GM12878 (cell line): ENCODE data around the gene FSIP1. TPM values are rescaled to one million over a fixed set of nuclear protein-coding genes. Genes with fewer than 3 reads are reported as not detected.

ENCODE experiments used
- ATAC-seq: fragments of 200-7000 bp; cut with Tn5 transposase; 3 replicates; pipeline ENCODE4 v1.9.1; 2020; ENCODE audit warnings: mild to moderate bottlenecking, moderate library complexity
- BruUV-seq: library from RNA; stranded (reverse); fragments of 400-500 nt; replicated peaks from 2 replicates; lab custom pipeline; 2021; lab: Mats Ljungman, UMichigan
- CTCF ChIA-PET: fragments of 300-600 bp; sonication (Branson Sonifier 250); formaldehyde crosslinking; extraction: SDS; loops from one replicate; lab custom pipeline; 2021; ENCODE audit warnings: inconsistent platforms; lab: Yijun Ruan, JAX
- POLR2A ChIA-PET: fragments of 350-600 bp; formaldehyde crosslinking; extraction: SDS; loops from one replicate; lab custom pipeline; 2021; ENCODE audit warnings: inconsistent platforms; lab: Charles Lee
- RAD21 ChIA-PET: fragments of 300-600 bp; sonication (Branson Sonifier 250); formaldehyde crosslinking; loops from one replicate; lab custom pipeline; 2023; ENCODE audit warnings: antibody characterized with exemption; ENCODE audit not compliant: unreplicated experiment; lab: Charles Lee
- SMC1A ChIA-PET: fragments of 300-600 bp; sonication (Branson Sonifier 250); formaldehyde crosslinking; loops from one replicate; lab custom pipeline; 2023; ENCODE audit not compliant: unreplicated experiment, uncharacterized antibody; lab: Charles Lee
- DNase-seq: peaks from one replicate; pipeline ENCODE4 v3.0.0-alpha.2; 2011; ENCODE audit warnings: low read depth, low spot score
- FAIRE-seq: peaks from 3 replicates; lab custom pipeline; 2011; peaks lifted over from hg19 to GRCh38; lab: Jason Lieb, UNC
- H2AFZ ChIP-seq: 2 replicates; pipeline ENCODE4 v1.6.0; 2011; ENCODE audit warnings: low read depth, low read length, control low read depth; ENCODE audit not compliant: control insufficient read depth
- H3K27ac ChIP-seq: 2 replicates; pipeline ENCODE4 v1.5.1; 2011; ENCODE audit warnings: control low read depth; ENCODE audit not compliant: control insufficient read depth, insufficient read depth
- H3K27me3 ChIP-seq, 2 experiments: replicated peaks in 1 of 2; 2 replicates each; pipeline versions ENCODE4 v1.6.0 to v1.6.1; 2011; ENCODE audit warnings: low read length in 1 of 2; ENCODE audit not compliant: control insufficient read depth in 2 of 2, insufficient read depth in 2 of 2
- H3K36me3 ChIP-seq, 2 experiments: 2 replicates each; pipeline ENCODE4 v1.5.1; 2011; ENCODE audit warnings: low read length in 1 of 2; ENCODE audit not compliant: control insufficient read depth in 2 of 2, insufficient read depth in 2 of 2
- H3K4me1 ChIP-seq: 2 replicates; pipeline ENCODE4 v1.6.1; 2011; ENCODE audit warnings: mild to moderate bottlenecking, low read length, moderate library complexity, mixed read lengths; ENCODE audit not compliant: control insufficient read depth, insufficient read depth
- H3K4me2 ChIP-seq: 2 replicates; pipeline ENCODE4 v1.6.0; 2011; ENCODE audit warnings: control low read depth; ENCODE audit not compliant: control insufficient read depth, insufficient read depth
- H3K4me3 ChIP-seq: fragments of 200-600 bp; sonication (generic); 2 replicates; pipeline ENCODE4 v1.5.1; 2016
- H3K79me2 ChIP-seq: 2 replicates; pipeline ENCODE4 v1.6.0; 2011; ENCODE audit warnings: low read length; ENCODE audit not compliant: control insufficient read depth, insufficient read depth
- H3K9ac ChIP-seq: 2 replicates; pipeline ENCODE4 v1.8.0; 2011; ENCODE audit warnings: low read length, control low read depth, mixed read lengths; ENCODE audit not compliant: control insufficient read depth, insufficient read depth
- H3K9me3 ChIP-seq: replicated peaks from 3 replicates; pipeline ENCODE4 v1.5.1; 2011; ENCODE audit warnings: mild to moderate bottlenecking, low read length; ENCODE audit not compliant: control insufficient read depth, insufficient read depth
- H4K20me1 ChIP-seq: 2 replicates; pipeline ENCODE4 v1.6.0; 2011; ENCODE audit not compliant: control insufficient read depth, insufficient read depth
- BCL11A ChIP-seq: IDR thresholded peaks from 2 replicates; pipeline ENCODE4 v1.6.1; 2011; ENCODE audit warnings: low read depth, low read length
- CBX5 ChIP-seq: sonication (generic); IDR thresholded peaks from 2 replicates; pipeline ENCODE4 v1.6.1; 2016; ENCODE audit warnings: low read depth, moderate library complexity, mild to moderate bottlenecking, inconsistent platforms
- CHD1 ChIP-seq: IDR thresholded peaks from 2 replicates; pipeline ENCODE4 v1.6.1; 2012; ENCODE audit warnings: low read depth, low read length, improper control_type of control experiment
- FOS ChIP-seq: IDR thresholded peaks from 3 replicates; pipeline ENCODE4 v1.6.1; 2011; ENCODE audit warnings: borderline replicate concordance; ENCODE audit not compliant: insufficient read length; ENCODE audit errors: extremely low read depth
- MEF2A ChIP-seq: IDR thresholded peaks from 2 replicates; pipeline ENCODE4 v1.6.1; 2011; ENCODE audit warnings: low read depth, mild to moderate bottlenecking, low read length, moderate library complexity; ENCODE audit not compliant: insufficient read depth
- MEF2B ChIP-seq: fragments of 450-650 bp; IDR thresholded peaks from 2 replicates; pipeline ENCODE4 v1.6.1; 2018; ENCODE audit warnings: mild to moderate bottlenecking, moderate library complexity; ENCODE audit not compliant: partially characterized antibody, poor library complexity, severe bottlenecking
- NR2C2 ChIP-seq: IDR thresholded peaks from 2 replicates; pipeline ENCODE4 v1.6.1; 2011; ENCODE audit warnings: borderline replicate concordance, low read depth; ENCODE audit not compliant: control insufficient read depth, insufficient read length
- NRF1 ChIP-seq: conservative IDR thresholded peaks from 2 replicates; pipeline ENCODE4 v1.6.1; 2011; ENCODE audit warnings: mild to moderate bottlenecking, low read depth, low read length, improper control_type of control experiment
- SREBF1 ChIP-seq: IDR thresholded peaks from 2 replicates; pipeline ENCODE4 v1.6.1; 2012; ENCODE audit warnings: mild to moderate bottlenecking, low read length
- TCF3 ChIP-seq: IDR thresholded peaks from 2 replicates; pipeline ENCODE4 v1.6.1; 2012; ENCODE audit warnings: low read depth, mild to moderate bottlenecking, low read length, borderline replicate concordance; ENCODE audit not compliant: insufficient read depth
- TCF7 ChIP-seq: IDR thresholded peaks from 2 replicates; pipeline ENCODE4 v1.6.1; 2014; ENCODE audit warnings: antibody characterized with exemption, borderline replicate concordance
- ZNF622 ChIP-seq: fragments of 450-650 bp; IDR thresholded peaks from 2 replicates; pipeline ENCODE4 v1.6.1; 2017; ENCODE audit warnings: mild to moderate bottlenecking, inconsistent platforms
- ZZZ3 ChIP-seq: IDR thresholded peaks from 2 replicates; pipeline ENCODE4 v1.6.1; 2011; ENCODE audit warnings: low read depth; ENCODE audit not compliant: control insufficient read depth, insufficient read length
- WGBS: methylation state at CpG from one replicate; pipeline ENCODE4 v1.1.6; 2016; ENCODE audit warnings: low lambda C conversion rate; ENCODE audit not compliant: insufficient replicate concordance, insufficient coverage; ENCODE audit errors: missing lambda C conversion rate; 5-methylcytosine and 5-hydroxymethylcytosine counted together
- in situ Hi-C: fragments of 300-500 bp; cut with MboI; formaldehyde crosslinking; loops from 9 replicates; pipeline ENCODE4 v1.14.3; 2018; ENCODE audit warnings: mixed read lengths
- intact Hi-C: fragments of 100-400 bp; cut with micrococcal nuclease; formaldehyde crosslinking; loops from one replicate; pipeline ENCODE4 v1.14.2; 2022; ENCODE audit not compliant: unreplicated experiment
- polyA plus RNA-seq, 11 experiments: library from polyadenylated mRNA; depleted of rRNA in 4 of 11; unstranded in 6 of 11; stranded (reverse) in 5 of 11; fragments of >200 nt; fragmentation: Nextera tagmentation in 4 of 11; fragmentation: Illumina TruSeq in 1 of 11; extraction: Ambion mirVana in 4 of 11; extraction: Trizol in 1 of 11; gene quantifications; 1 replicate in 1 of 11; 2 replicates in 10 of 11; pipeline versions ENCODE4 v1.2.1 to v1.2.3, GENCODE V29; 2011 to 2016; ENCODE audit warnings: inconsistent platforms in 2 of 11, missing spikeins in 2 of 11, low read depth in 1 of 11
- total RNA-seq, 4 experiments: library from RNA; depleted of rRNA in 3 of 4; stranded (reverse); fragments of >200 nt in 3 of 4; fragmentation: Illumina TruSeq in 1 of 4; extraction: Trizol in 1 of 4; gene quantifications; 2 replicates each; pipeline versions ENCODE4 v1.2.1 to v1.2.3, GENCODE V29; 2013 to 2021
- TF ChIP-seq, protein P1 (sequence below), 3 experiments: IDR thresholded peaks in 2 of 3; conservative IDR thresholded peaks in 1 of 3; 2 replicates each; pipeline ENCODE4 v1.5.1; 2011; ENCODE audit warnings: low read depth in 3 of 3, low read length in 3 of 3, mild to moderate bottlenecking in 3 of 3, control low read depth in 2 of 3, moderate library complexity in 2 of 3, inconsistent platforms in 1 of 3, mixed read lengths in 1 of 3; ENCODE audit not compliant: control insufficient read depth in 2 of 3, insufficient read depth in 1 of 3; ENCODE audit errors: extremely low read depth in 1 of 3
- TF ChIP-seq, protein P2 (sequence below): fragments of 450-650 bp; IDR thresholded peaks from 2 replicates; pipeline ENCODE4 v1.6.1; 2017; ENCODE audit warnings: antibody characterized with exemption, mild to moderate bottlenecking, moderate library complexity

FSIP1 gene
- total and polyA plus RNA-seq, 10 of the 15 experiments (the other 5 are each of a cell fraction or from before 2014, with no cell fraction given): 0.15 to 0.67 (median 0.35) TPM

DNA sequence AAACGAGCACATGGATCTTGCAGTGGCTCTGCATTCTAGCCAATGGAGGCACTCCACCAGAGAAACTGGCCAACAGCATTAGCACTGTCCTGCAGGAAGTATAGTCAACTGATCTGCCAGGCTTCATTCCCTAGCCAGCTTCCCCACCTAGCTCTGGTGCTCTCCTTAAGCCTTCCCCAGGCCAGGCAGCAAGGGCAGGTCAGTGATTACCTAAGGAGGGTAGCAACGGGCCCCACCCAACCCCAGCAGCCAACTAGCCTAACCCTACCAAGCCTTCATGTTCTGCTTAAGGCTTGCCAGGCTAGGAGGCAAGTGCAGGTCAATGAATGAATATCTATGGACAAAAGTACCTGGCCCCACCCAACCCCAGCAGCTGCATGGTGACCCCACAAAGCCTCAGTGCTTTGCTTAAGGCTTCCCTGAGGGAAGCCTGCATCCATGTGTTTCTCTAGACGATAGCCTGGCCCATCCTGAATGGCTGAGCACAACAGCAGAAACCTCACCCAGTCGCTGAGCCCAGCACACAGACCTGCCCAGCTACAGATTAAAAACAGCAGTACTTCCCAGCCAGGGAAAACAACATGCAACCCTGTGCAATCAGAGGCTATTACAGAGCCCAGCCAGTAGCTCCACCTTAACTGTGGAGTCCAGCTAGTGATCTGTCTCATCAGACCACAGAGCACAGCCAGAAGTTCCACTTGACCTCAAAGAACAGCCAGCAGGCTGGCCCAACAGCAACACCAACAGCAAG, 173.3 kb downstream of the FSIP1 start (continued):
- TF ChIP-seq, protein P1, sequence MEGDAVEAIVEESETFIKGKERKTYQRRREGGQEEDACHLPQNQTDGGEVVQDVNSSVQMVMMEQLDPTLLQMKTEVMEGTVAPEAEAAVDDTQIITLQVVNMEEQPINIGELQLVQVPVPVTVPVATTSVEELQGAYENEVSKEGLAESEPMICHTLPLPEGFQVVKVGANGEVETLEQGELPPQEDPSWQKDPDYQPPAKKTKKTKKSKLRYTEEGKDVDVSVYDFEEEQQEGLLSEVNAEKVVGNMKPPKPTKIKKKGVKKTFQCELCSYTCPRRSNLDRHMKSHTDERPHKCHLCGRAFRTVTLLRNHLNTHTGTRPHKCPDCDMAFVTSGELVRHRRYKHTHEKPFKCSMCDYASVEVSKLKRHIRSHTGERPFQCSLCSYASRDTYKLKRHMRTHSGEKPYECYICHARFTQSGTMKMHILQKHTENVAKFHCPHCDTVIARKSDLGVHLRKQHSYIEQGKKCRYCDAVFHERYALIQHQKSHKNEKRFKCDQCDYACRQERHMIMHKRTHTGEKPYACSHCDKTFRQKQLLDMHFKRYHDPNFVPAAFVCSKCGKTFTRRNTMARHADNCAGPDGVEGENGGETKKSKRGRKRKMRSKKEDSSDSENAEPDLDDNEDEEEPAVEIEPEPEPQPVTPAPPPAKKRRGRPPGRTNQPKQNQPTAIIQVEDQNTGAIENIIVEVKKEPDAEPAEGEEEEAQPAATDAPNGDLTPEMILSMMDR (IDR thresholded peaks at IDR 0.05 in 2 of 3, conservative IDR thresholded peaks at IDR 0.05 in 1 of 3; ENCODE audit: control insufficient read depth in 2 of 3, extremely low read depth in 1 of 3, insufficient read depth in 1 of 3, low read depth in 3 of 3, low read length in 3 of 3): no peak
- TF ChIP-seq TCF7: no peak
- no peak for TF ChIP-seq NR2C2
- no peak for TF ChIP-seq FOS

DNA sequence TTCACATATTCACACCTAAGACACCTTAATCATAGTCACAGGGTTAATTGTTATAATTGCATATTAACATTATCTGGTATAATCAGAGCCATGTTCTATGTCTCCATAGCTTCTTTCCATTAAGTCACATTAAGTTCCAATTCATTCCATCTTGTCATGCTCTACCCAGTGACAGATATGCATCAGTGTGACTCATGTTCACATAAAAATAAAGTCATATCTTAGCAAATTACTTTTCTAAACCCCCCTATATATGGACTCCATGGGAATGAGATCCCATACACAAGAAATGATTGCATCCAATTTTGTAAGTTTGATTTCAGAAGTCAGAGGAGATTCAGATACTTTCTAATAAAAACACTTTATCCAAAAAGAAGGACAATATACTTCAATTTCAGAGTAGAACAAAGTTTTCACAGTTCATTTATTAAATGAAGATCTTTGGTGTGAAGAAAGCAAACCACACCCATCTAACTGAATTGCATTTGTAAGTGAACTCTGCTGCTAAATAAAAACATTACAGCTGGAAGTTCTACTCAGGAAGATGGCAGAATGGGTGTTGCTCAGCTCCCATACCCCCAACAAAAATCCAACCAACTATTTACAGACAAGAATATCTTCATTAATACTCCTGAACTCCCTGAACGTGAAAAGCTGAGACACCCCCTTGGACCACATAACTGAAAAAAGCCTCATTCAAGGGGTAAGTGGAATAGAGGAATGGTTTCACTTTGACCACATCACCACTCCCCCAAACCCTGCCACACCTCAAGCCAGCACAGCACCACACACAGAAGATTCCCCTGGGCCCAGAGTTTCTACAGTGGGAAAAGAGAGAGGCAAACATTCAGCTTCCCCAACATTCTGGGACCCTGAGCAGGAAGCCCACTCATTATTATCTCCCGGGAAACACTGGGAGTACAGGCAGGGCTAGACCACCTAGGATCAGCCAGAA, 174.2 kb downstream of the FSIP1 start:
- intact Hi-C loops: no loop called here
- Histone ChIP-seq H3K27me3 (peaks cover 0 to 2% of the 10 kb centered on the region in 2 experiments; a peak in 1 of 4 replicates), H3K4me2 (no peak overlapping the region), H3K4me1 (no peaks in the 10 kb centered on the region), H4K20me1 (no peaks in the 10 kb centered on the region), H3K79me2 (no peaks in the 10 kb centered on the region), H3K9me3 (peaks cover 5% of the 10 kb centered on the region; the same call in 2 of the 3 replicates), H3K9ac (no peak overlapping the region), H2AFZ (no peak overlapping the region), H3K4me3 (no peak overlapping the region), H3K36me3 (no peaks in the 10 kb centered on the region), H3K27ac (no peak overlapping the region)
- in situ Hi-C loops: no loop called here
- ChIA-PET RAD21 (interaction anchor here (1.5 kb wide), 1 partner anchor 148 kb away, joined by 3 read pairs; no protein-coding TSS in a partner anchor), SMC1A (interaction anchor here (0.9 to 4.4 kb wide), 4 partner anchors 9 to 148 kb away, joined by 3 to 32 read pairs (median 6); no protein-coding TSS in a partner anchor), POLR2A (no interaction called here), CTCF (interaction anchor here (0.8 to 3.7 kb wide), 4 partner anchors 10 to 149 kb away, joined by 3 to 18 read pairs (median 4); no protein-coding TSS in a partner anchor)
- no peak for ATAC-seq
- no TSS peak for BruUV-seq
- 44% methylated on average over 2 of the region's 2 CpGs for WGBS
- no peak for FAIRE-seq
- DNase-seq: no peak
- TF ChIP-seq CHD1 (no peak), SREBF1 (no peak), NRF1 (no peak), ZZZ3 (no peak), MEF2A (no peak), MEF2B (no peak), BCL11A (no peak), CBX5 (no peak), ZNF622 (no peak), TCF3 (no peak)
- TF ChIP-seq, protein P2, sequence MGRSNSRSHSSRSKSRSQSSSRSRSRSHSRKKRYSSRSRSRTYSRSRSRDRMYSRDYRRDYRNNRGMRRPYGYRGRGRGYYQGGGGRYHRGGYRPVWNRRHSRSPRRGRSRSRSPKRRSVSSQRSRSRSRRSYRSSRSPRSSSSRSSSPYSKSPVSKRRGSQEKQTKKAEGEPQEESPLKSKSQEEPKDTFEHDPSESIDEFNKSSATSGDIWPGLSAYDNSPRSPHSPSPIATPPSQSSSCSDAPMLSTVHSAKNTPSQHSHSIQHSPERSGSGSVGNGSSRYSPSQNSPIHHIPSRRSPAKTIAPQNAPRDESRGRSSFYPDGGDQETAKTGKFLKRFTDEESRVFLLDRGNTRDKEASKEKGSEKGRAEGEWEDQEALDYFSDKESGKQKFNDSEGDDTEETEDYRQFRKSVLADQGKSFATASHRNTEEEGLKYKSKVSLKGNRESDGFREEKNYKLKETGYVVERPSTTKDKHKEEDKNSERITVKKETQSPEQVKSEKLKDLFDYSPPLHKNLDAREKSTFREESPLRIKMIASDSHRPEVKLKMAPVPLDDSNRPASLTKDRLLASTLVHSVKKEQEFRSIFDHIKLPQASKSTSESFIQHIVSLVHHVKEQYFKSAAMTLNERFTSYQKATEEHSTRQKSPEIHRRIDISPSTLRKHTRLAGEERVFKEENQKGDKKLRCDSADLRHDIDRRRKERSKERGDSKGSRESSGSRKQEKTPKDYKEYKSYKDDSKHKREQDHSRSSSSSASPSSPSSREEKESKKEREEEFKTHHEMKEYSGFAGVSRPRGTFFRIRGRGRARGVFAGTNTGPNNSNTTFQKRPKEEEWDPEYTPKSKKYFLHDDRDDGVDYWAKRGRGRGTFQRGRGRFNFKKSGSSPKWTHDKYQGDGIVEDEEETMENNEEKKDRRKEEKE: no peak
